Transverse colon (tissue), 4 donors: Measurements from ENCODE around the gene AGRN. TPM values are rescaled to one million over a fixed set of nuclear protein-coding genes. Genes with fewer than 3 reads are reported as not detected.

Experiments
- DNase-seq: peaks from one replicate; pipeline ENCODE4 v3.0.0-alpha.2; 2019
- H3K27ac ChIP-seq, 4 donors: fragments of 200-600 bp; sonication (generic); 2 replicates each; pipeline ENCODE4 v1.5.1; 2016 to 2018; ENCODE audit warnings: inconsistent platforms in 4 of 4
- H3K27me3 ChIP-seq: fragments of 200-600 bp; sonication (generic); 2 replicates; pipeline ENCODE4 v1.5.1; 2017; ENCODE audit warnings: inconsistent platforms
- H3K36me3 ChIP-seq, 4 donors: fragments of 200-600 bp; sonication (generic); 2 replicates each; pipeline ENCODE4 v1.5.1; 2017 to 2019; ENCODE audit warnings: inconsistent platforms in 4 of 4
- H3K4me1 ChIP-seq, 4 donors: fragments of 200-600 bp; sonication (generic); 2 replicates each; pipeline ENCODE4 v1.5.1; 2017 to 2020; ENCODE audit warnings: inconsistent platforms in 4 of 4
- H3K4me3 ChIP-seq, 4 donors: fragments of 200-600 bp; sonication (generic); 1 replicate in 1 of 4; 2 replicates in 3 of 4; pipeline versions ENCODE4 v1.5.1 to v1.6.1; 2017 to 2019; ENCODE audit warnings: inconsistent platforms in 4 of 4
- H3K9me3 ChIP-seq, 2 donors: fragments of 200-600 bp; sonication (generic); 2 replicates each; pipeline ENCODE4 v1.5.1; 2017 to 2019; ENCODE audit warnings: inconsistent platforms in 2 of 2
- EP300 ChIP-seq: sonication (generic); formaldehyde crosslinking; IDR thresholded peaks from one replicate; pipeline ENCODE4 v1.6.1; 2017; ENCODE audit warnings: antibody characterized with exemption, low read depth
- POLR2A ChIP-seq: fragments of 450-650 bp; IDR thresholded peaks from one replicate; pipeline ENCODE4 v1.6.1; 2016; ENCODE audit warnings: antibody characterized with exemption, mild to moderate bottlenecking, moderate library complexity
- POLR2AphosphoS5 ChIP-seq, 3 donors: sonication (generic); formaldehyde crosslinking; IDR thresholded peaks; one replicate each; pipeline ENCODE4 v1.6.1; 2016; ENCODE audit warnings: antibody characterized with exemption in 3 of 3
- WGBS, 2 donors: methylation state at CpG; one replicate each; pipeline ENCODE4 v1.1.5; 2018; ENCODE audit warnings: low coverage in 1 of 2; 5-methylcytosine and 5-hydroxymethylcytosine counted together
- in situ Hi-C, 4 donors: fragments of 200-750 bp; cut with MboI; loops; one replicate each; pipeline versions ENCODE4 v1.15.0 to v1.15.1; 2017; ENCODE audit warnings: low sequenced_read_pairs in 3 of 4, low pct_ligation_motif_present in 1 of 4, low pct_unique_long_range_greater_than_20kb in 1 of 4
- intact Hi-C: fragments of 100-400 bp; cut with DNase I; formaldehyde crosslinking; loops from one replicate; pipeline ENCODE4 v1.15.1; 2023; ENCODE audit warnings: low total_unique reads
- total RNA-seq, 4 donors: library from RNA; depleted of rRNA; stranded (reverse); fragments of >200 nt; gene quantifications; one replicate each; pipeline ENCODE4 v1.1.0, GENCODE V29; 2016
- TF ChIP-seq, protein P1 (sequence below), 5 experiments: fragments of 200-600 bp in 3 of 5; fragments of 450-650 bp in 2 of 5; sonication (generic) in 3 of 5; IDR thresholded peaks; 1 replicate in 2 of 5; 2 replicates in 3 of 5; pipeline ENCODE4 v1.5.1; 2016 to 2017; ENCODE audit warnings: antibody characterized with exemption in 5 of 5, inconsistent platforms in 3 of 5, mild to moderate bottlenecking in 2 of 5, moderate library complexity in 1 of 5

AGRN gene
- total RNA-seq, 4 donors from 2014 or later, result 25.4 to 132 (median 44.8) TPM

DNA sequence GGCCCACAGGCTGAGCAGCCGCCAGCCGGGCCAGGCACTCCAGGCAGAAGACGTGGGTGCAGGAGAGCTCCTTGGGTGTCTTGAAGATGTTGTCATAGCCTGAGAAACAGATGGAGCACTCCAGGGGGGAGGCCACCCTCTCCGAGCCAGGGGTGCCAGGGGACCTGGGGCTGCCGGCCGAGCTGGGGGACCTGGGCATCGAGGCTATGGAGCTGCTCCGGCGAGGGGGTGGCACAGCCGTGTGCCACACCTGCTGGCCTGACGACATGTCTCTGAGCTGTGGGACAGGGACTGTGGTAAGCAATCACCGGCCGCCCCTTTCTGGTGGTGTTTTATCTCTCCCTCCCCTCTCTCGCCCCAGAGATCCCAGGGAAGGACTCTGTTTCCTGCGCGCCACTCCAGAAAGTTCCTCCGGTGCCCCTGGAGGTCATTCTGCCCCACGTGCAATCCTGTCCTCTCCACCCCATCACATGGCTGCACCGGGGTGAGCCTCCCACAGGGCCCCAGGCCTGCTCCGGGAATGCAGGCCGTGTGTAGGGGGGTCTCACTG, 52.5 kb downstream of the AGRN start:
- TF ChIP-seq, protein P1, sequence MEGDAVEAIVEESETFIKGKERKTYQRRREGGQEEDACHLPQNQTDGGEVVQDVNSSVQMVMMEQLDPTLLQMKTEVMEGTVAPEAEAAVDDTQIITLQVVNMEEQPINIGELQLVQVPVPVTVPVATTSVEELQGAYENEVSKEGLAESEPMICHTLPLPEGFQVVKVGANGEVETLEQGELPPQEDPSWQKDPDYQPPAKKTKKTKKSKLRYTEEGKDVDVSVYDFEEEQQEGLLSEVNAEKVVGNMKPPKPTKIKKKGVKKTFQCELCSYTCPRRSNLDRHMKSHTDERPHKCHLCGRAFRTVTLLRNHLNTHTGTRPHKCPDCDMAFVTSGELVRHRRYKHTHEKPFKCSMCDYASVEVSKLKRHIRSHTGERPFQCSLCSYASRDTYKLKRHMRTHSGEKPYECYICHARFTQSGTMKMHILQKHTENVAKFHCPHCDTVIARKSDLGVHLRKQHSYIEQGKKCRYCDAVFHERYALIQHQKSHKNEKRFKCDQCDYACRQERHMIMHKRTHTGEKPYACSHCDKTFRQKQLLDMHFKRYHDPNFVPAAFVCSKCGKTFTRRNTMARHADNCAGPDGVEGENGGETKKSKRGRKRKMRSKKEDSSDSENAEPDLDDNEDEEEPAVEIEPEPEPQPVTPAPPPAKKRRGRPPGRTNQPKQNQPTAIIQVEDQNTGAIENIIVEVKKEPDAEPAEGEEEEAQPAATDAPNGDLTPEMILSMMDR (IDR thresholded peaks at IDR 0.05), result no peak
- no peak for TF ChIP-seq POLR2A
- no peak for DNase-seq
- intact Hi-C loops, result no loop called here
- WGBS, 2 donors, result 60 to 79% methylated on average over 1 to 17 of the region's 21 CpGs
- Histone ChIP-seq H3K4me1 (peaks cover 8 to 35% (median 30%) of the 10 kb centered on the region in 4 donors), H3K9me3 (no peaks in the 10 kb centered on the region), H3K27ac (no peak overlapping the region), H3K4me3 (no peak overlapping the region), H3K36me3 (no peaks in the 10 kb centered on the region), H3K27me3 (peaks cover 41% of the 10 kb centered on the region)
- in situ Hi-C loops, result no loop called here

GRCh38 chr1:1072849-1073742, 53.2 kb downstream of the AGRN start:
- Histone ChIP-seq H3K9me3 (no peaks in the 10 kb centered on the region), H3K27ac (peak overlapping the region; percentile 79 to 80 (median 80)), H3K4me3 (peak overlapping the region in 3 of 4 donors; percentile 4 to 24 (median 13)), H3K4me1 (peaks cover 8 to 34% (median 28%) of the 10 kb centered on the region in 4 donors), H3K27me3 (peaks cover 38% of the 10 kb centered on the region), H3K36me3 (no peaks in the 10 kb centered on the region)
- WGBS, 2 donors, result 77% methylated on average over 27 of the region's 28 CpGs; no CpG with 5 or more reads in 1 of the 2 donors
- intact Hi-C loops, result no loop called here
- no peak for TF ChIP-seq EP300
- no peak for TF ChIP-seq POLR2A
- TF ChIP-seq POLR2AphosphoS5 (IDR thresholded peaks at IDR 0.05), result no peak
- TF ChIP-seq, protein P1 (IDR thresholded peaks at IDR 0.05), result no peak
- DNase-seq, result no peak
- in situ Hi-C loops, result no loop called here

DNA sequence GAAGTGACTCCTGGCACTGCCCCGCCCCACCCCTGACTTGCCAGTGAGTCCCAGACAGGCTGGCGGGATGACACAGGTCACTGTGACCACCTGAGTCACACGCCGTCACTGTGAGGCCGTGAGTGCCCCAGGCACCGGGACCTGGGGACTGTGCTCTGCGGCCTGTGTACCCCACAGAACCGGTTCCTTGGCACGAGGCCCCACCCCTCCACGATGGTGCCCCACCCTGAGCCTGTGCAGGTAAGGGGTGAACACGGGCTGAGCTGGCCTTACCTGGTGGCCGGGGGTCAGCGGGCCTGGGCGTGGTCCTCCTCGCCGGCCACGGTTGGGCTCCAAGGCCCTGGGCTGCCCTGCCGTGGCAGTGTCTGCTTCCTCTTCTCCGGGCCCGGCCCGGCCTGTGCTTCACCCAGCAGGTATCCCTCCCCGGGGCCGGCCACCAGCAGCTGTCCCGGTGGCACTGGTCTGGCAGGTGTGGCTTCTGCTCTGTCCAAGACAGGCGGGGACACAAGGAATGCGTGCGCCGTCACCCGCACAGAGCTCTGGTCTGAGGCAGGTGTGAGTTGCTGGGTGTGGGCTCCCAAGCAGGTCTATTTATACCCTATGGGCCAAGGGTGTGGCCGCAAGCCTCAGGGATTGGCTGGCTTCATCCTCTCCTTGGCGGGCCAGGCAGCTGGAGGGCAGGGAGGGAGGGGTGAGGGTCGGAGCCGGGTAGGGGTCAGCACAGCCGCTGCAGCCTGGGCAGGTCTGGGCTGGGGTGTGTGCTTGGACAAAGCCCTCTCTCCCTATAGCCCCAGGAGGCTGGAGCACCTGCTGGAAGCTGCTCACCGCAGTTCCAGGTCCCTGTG, 54.0 kb downstream of the AGRN start, which contains the start of gene RNF223:
TSS of gene RNF223 (minus strand) at position 564 of the 845 bp plus-strand sequence. CDS start 1,740 bp downstream, outside the sequence.
- Histone ChIP-seq H3K27me3 (peaks cover 30% of the 10 kb centered on the region), H3K4me3 (peak within 1 kb of the TSS in 3 of 4 donors; percentile 4 to 24 (median 19)), H3K4me1 (peaks cover 3 to 26% (median 20%) of the 10 kb centered on the region in 4 donors), H3K36me3 (no peaks in the 10 kb centered on the region), H3K27ac (peak within 1 kb of the TSS; percentile 79 to 80 (median 80)), H3K9me3 (no peaks in the 10 kb centered on the region)
- peak; percentile 88 for DNase-seq
- TF ChIP-seq EP300 (peak; percentile 3), POLR2AphosphoS5 (IDR thresholded peaks at IDR 0.05) (peak; percentile 67 to 98 (median 94)), POLR2A (peak; percentile 96)
- TF ChIP-seq, protein P1 (IDR thresholded peaks at IDR 0.05), result peak in 1 of 5 experiments; percentile 13
- intact Hi-C loops (no loop called here), in situ Hi-C loops (no loop called here)
- WGBS, 2 donors, result 53% methylated on average over 34 of the region's 35 CpGs; no CpG with 5 or more reads in 1 of the 2 donors
